Measurements from ENCODE around the gene CCDC178. TPM values are rescaled to one million over a fixed set of nuclear protein-coding genes. Genes with fewer than 3 reads are reported as not detected.

CCDC178 gene
- total and polyA plus RNA-seq, 9 donors = 0.43 to 0.84 (median 0.54) TPM

GRCh38 chr18:33304277-33304676 is 136.2 kb downstream of the CCDC178 start:
- WGBS (ENCODE audit: insufficient coverage) = 100% methylated on average over 1 of the region's 3 CpGs
- DNase-seq = no peak
- no peak overlapping the region for H3K27ac ChIP-seq (ENCODE audit: low read length)

GRCh38 chr18:33291539-33291938 is 149.0 kb downstream of the CCDC178 start:
- WGBS (ENCODE audit: insufficient coverage) = 63% methylated on average over 1 of the region's 1 CpG

More at GRCh38 chr18:33304277-33304676, 136.2 kb downstream of the CCDC178 start:
- Histone ChIP-seq H3K4me3 (ENCODE audit: low read length) (no peak overlapping the region), H3K4me1 (ENCODE audit: control insufficient read depth, insufficient read depth, low read length) (no peaks in the 10 kb centered on the region), H3K9me3 (replicated peaks; ENCODE audit: control insufficient read depth, low read depth, low read length) (no peaks in the 10 kb centered on the region), H3K36me3 (ENCODE audit: control insufficient read depth, insufficient read depth, low read length) (no peaks in the 10 kb centered on the region), H3K27me3 (ENCODE audit: control insufficient read depth, insufficient read depth, low read length) (no peaks in the 10 kb centered on the region)

GRCh38 chr18:33288082-33288716 is 152.3 kb downstream of the CCDC178 start:
- WGBS (ENCODE audit: insufficient coverage) = 82% methylated on average over 1 of the region's 3 CpGs
- no peak overlapping the region for H3K4me3 ChIP-seq (ENCODE audit: low read length)
- H3K9me3 ChIP-seq (replicated peaks; ENCODE audit: control insufficient read depth, low read depth, low read length) = no peaks in the 10 kb centered on the region
- no peak overlapping the region for H3K27ac ChIP-seq (ENCODE audit: low read length)
- no peaks in the 10 kb centered on the region for H3K36me3 ChIP-seq (ENCODE audit: control insufficient read depth, insufficient read depth, low read length)
- no peak for DNase-seq
- H3K4me1 ChIP-seq (ENCODE audit: control insufficient read depth, insufficient read depth, low read length) = no peaks in the 10 kb centered on the region
- H3K27me3 ChIP-seq (ENCODE audit: control insufficient read depth, insufficient read depth, low read length) = no peaks in the 10 kb centered on the region

More at GRCh38 chr18:33291539-33291938, 149.0 kb downstream of the CCDC178 start:
- Histone ChIP-seq H3K27me3 (ENCODE audit: control insufficient read depth, insufficient read depth, low read length) (no peaks in the 10 kb centered on the region), H3K4me1 (ENCODE audit: control insufficient read depth, insufficient read depth, low read length) (no peaks in the 10 kb centered on the region), H3K27ac (ENCODE audit: low read length) (no peak overlapping the region), H3K36me3 (ENCODE audit: control insufficient read depth, insufficient read depth, low read length) (no peaks in the 10 kb centered on the region), H3K4me3 (ENCODE audit: low read length) (no peak overlapping the region), H3K9me3 (replicated peaks; ENCODE audit: control insufficient read depth, low read depth, low read length) (no peaks in the 10 kb centered on the region)
- no peak for DNase-seq

- Histone ChIP-seq H3K9me3 (replicated peaks; ENCODE audit: control insufficient read depth, low read depth, low read length) (no peaks in the 10 kb centered on the region), H3K27me3 (ENCODE audit: control insufficient read depth, insufficient read depth, low read length) (no peaks in the 10 kb centered on the region), H3K4me1 (ENCODE audit: control insufficient read depth, insufficient read depth, low read length) (no peaks in the 10 kb centered on the region), H3K4me3 (ENCODE audit: low read length) (no peak overlapping the region), H3K36me3 (ENCODE audit: control insufficient read depth, insufficient read depth, low read length) (no peaks in the 10 kb centered on the region), H3K27ac (ENCODE audit: low read length) (no peak overlapping the region)
- no peak for DNase-seq
- 90% methylated on average over 2 of the region's 6 CpGs for WGBS (ENCODE audit: insufficient coverage)
Measured at GRCh38 chr18:33282709-33283333, 157.7 kb downstream of the CCDC178 start.

- DNase-seq = no peak
- 86% methylated on average over 7 of the region's 7 CpGs for WGBS (ENCODE audit: insufficient coverage)
- no peaks in the 10 kb centered on the region for H3K9me3 ChIP-seq (replicated peaks; ENCODE audit: control insufficient read depth, low read depth, low read length)
- H3K27ac ChIP-seq (ENCODE audit: low read length) = no peak overlapping the region
- H3K36me3 ChIP-seq (ENCODE audit: control insufficient read depth, insufficient read depth, low read length) = no peaks in the 10 kb centered on the region
- no peaks in the 10 kb centered on the region for H3K4me1 ChIP-seq (ENCODE audit: control insufficient read depth, insufficient read depth, low read length)
- H3K4me3 ChIP-seq (ENCODE audit: low read length) = no peak overlapping the region
- no peaks in the 10 kb centered on the region for H3K27me3 ChIP-seq (ENCODE audit: control insufficient read depth, insufficient read depth, low read length)
Measured at GRCh38 chr18:33282142-33282541, 158.4 kb downstream of the CCDC178 start.

- Histone ChIP-seq H3K27me3 (ENCODE audit: control insufficient read depth, insufficient read depth, low read length) (no peaks in the 10 kb centered on the region), H3K36me3 (ENCODE audit: control insufficient read depth, insufficient read depth, low read length) (no peaks in the 10 kb centered on the region), H3K4me3 (ENCODE audit: low read length) (no peak overlapping the region), H3K27ac (ENCODE audit: low read length) (no peak overlapping the region), H3K4me1 (ENCODE audit: control insufficient read depth, insufficient read depth, low read length) (no peaks in the 10 kb centered on the region), H3K9me3 (replicated peaks; ENCODE audit: control insufficient read depth, low read depth, low read length) (no peaks in the 10 kb centered on the region)
- no peak for DNase-seq
Measured at GRCh38 chr18:33277431-33277830, 163.1 kb downstream of the CCDC178 start.

- Histone ChIP-seq H3K4me1 (ENCODE audit: control insufficient read depth, insufficient read depth, low read length) (no peaks in the 10 kb centered on the region), H3K27ac (ENCODE audit: low read length) (no peak overlapping the region), H3K4me3 (ENCODE audit: low read length) (no peak overlapping the region), H3K9me3 (replicated peaks; ENCODE audit: control insufficient read depth, low read depth, low read length) (no peaks in the 10 kb centered on the region), H3K36me3 (ENCODE audit: control insufficient read depth, insufficient read depth, low read length) (no peaks in the 10 kb centered on the region), H3K27me3 (ENCODE audit: control insufficient read depth, insufficient read depth, low read length) (no peaks in the 10 kb centered on the region)
- no peak for DNase-seq
Measured at GRCh38 chr18:33275843-33276242, 164.7 kb downstream of the CCDC178 start.

GRCh38 chr18:33270297-33270696 is 170.2 kb downstream of the CCDC178 start:
- DNase-seq = no peak
- Histone ChIP-seq H3K9me3 (replicated peaks; ENCODE audit: control insufficient read depth, low read depth, low read length) (no peaks in the 10 kb centered on the region), H3K36me3 (ENCODE audit: control insufficient read depth, insufficient read depth, low read length) (no peaks in the 10 kb centered on the region), H3K27me3 (ENCODE audit: control insufficient read depth, insufficient read depth, low read length) (no peaks in the 10 kb centered on the region), H3K4me1 (ENCODE audit: control insufficient read depth, insufficient read depth, low read length) (no peaks in the 10 kb centered on the region), H3K27ac (ENCODE audit: low read length) (no peak overlapping the region), H3K4me3 (ENCODE audit: low read length) (no peak overlapping the region)
- no CpG with 5 or more reads among the region's 1 CpG for WGBS (ENCODE audit: insufficient coverage)

- Histone ChIP-seq H3K27ac (ENCODE audit: low read length) (no peak overlapping the region), H3K27me3 (ENCODE audit: control insufficient read depth, insufficient read depth, low read length) (no peaks in the 10 kb centered on the region), H3K36me3 (ENCODE audit: control insufficient read depth, insufficient read depth, low read length) (no peaks in the 10 kb centered on the region), H3K4me1 (ENCODE audit: control insufficient read depth, insufficient read depth, low read length) (no peaks in the 10 kb centered on the region), H3K4me3 (ENCODE audit: low read length) (no peak overlapping the region), H3K9me3 (replicated peaks; ENCODE audit: control insufficient read depth, low read depth, low read length) (no peaks in the 10 kb centered on the region)
- WGBS (ENCODE audit: insufficient coverage) = no CpG with 5 or more reads among the region's 2 CpGs
- no peak for DNase-seq
Measured at GRCh38 chr18:33269223-33269622, 171.3 kb downstream of the CCDC178 start.

GRCh38 chr18:33264566-33264965 is 176.0 kb downstream of the CCDC178 start:
- no peaks in the 10 kb centered on the region for H3K9me3 ChIP-seq (replicated peaks; ENCODE audit: control insufficient read depth, low read depth, low read length)
- H3K36me3 ChIP-seq (ENCODE audit: control insufficient read depth, insufficient read depth, low read length) = no peaks in the 10 kb centered on the region
- H3K4me1 ChIP-seq (ENCODE audit: control insufficient read depth, insufficient read depth, low read length) = no peaks in the 10 kb centered on the region
- no peaks in the 10 kb centered on the region for H3K27me3 ChIP-seq (ENCODE audit: control insufficient read depth, insufficient read depth, low read length)
- WGBS (ENCODE audit: insufficient coverage) = no CpG with 5 or more reads among the region's 1 CpG
- no peak for DNase-seq
- no peak overlapping the region for H3K4me3 ChIP-seq (ENCODE audit: low read length)
- H3K27ac ChIP-seq (ENCODE audit: low read length) = no peak overlapping the region
